ENCODE data around the gene TRERF1.
A peak's percentile ranks its signal among the peaks of the same experiment; 100 is the strongest.

The TRERF1 gene

GRCh38 chr6:42419490-42420280 is 32.0 kb downstream of the TRERF1 start:
- Histone ChIP-seq H3K4me1 (ENCODE audit: control insufficient read depth, insufficient read depth, low read length) (no peaks in the 10 kb centered on the region), H3K36me3 (ENCODE audit: control insufficient read depth in 2 of 2, insufficient read depth in 1 of 2, low read length in 2 of 2) (no peaks in the 10 kb centered on the region), H3K9me3 (ENCODE audit: control insufficient read depth, insufficient read depth, low read depth, low read length) (no peaks in the 10 kb centered on the region), H3K27ac (ENCODE audit: extremely low read depth, low read depth, low read length) (no peak overlapping the region), H3K4me3 (ENCODE audit: low read depth, low read length) (no peak overlapping the region)
- POLR2A ChIA-PET, result interaction anchor here (0.6 kb wide), 1 partner anchor 143 kb away, joined by 3 read pairs; no protein-coding TSS in a partner anchor
- CTCF ChIA-PET, result interaction anchor here (0.9 to 1.7 kb wide), 2 partner anchors 110 to 465 kb away, joined by 3 to 4 read pairs; no protein-coding TSS in a partner anchor
- TF ChIP-seq ZFHX2 (tag by site-specific recombination; conservative IDR thresholded peaks at IDR 0.05), result 0 out of 2 replicates have a peak, but pooled peaks have one; percentile 7
- TF ChIP-seq PATZ1 (tag by site-specific recombination; IDR thresholded peaks at IDR 0.05), result no peak

GRCh38 chr6:42418724-42419123 is 33.0 kb downstream of the TRERF1 start:
- Histone ChIP-seq H3K9me3 (ENCODE audit: control insufficient read depth, insufficient read depth, low read depth, low read length) (no peaks in the 10 kb centered on the region), H3K4me1 (ENCODE audit: control insufficient read depth, insufficient read depth, low read length) (no peaks in the 10 kb centered on the region), H3K36me3 (ENCODE audit: control insufficient read depth in 2 of 2, insufficient read depth in 1 of 2, low read length in 2 of 2) (no peaks in the 10 kb centered on the region), H3K4me3 (ENCODE audit: low read depth, low read length) (no peak overlapping the region), H3K27ac (ENCODE audit: extremely low read depth, low read depth, low read length) (no peak overlapping the region)
- TF ChIP-seq ZNF654 (tag by site-specific recombination; IDR thresholded peaks at IDR 0.05; ENCODE audit: low read depth), result no peak
- TF ChIP-seq SP7 (tag by site-specific recombination; IDR thresholded peaks at IDR 0.05), result peak; percentile 98
- CTCF ChIA-PET, result interaction anchor here (0.5 kb wide), 1 partner anchor 101 kb away, joined by 3 read pairs; no protein-coding TSS in a partner anchor
- POLR2A ChIA-PET, result interaction anchor here (0.6 kb wide), 1 partner anchor 1194 kb away, joined by 3 read pairs; no protein-coding TSS in a partner anchor

DNA sequence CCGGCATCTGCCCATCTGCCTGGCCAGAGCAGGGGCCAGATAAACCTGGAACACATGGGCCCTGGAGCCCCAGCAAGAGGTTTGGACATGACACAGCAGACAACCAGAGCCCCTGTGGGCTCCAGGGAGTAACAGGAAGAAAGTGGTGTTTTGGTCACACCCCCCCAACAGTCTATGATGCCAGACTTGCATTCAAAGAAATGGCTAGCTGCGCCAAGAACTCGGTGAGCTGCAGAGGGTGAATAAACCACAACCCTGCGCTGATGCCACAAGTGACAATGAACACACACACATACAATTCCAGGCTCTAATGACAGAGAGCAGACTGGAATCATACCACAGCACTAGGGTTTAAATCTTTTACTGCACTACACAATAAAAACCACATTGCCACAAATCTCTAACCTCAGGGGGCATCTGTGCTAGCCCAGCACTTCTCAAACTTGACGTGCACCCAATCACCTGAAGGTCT is 34.0 kb downstream of the TRERF1 start:
- H3K9me3 ChIP-seq (ENCODE audit: control insufficient read depth, insufficient read depth, low read depth, low read length), result no peaks in the 10 kb centered on the region
- ChIA-PET CTCF (no interaction called here), POLR2A (no interaction called here)
- no peak for TF ChIP-seq ZSCAN30 (tag by site-specific recombination; IDR thresholded peaks at IDR 0.05)
- TF ChIP-seq SCRT2 (tag by site-specific recombination; IDR thresholded peaks at IDR 0.05), result 0 out of 2 replicates have a peak, but pooled peaks have one; percentile 22
- TF ChIP-seq ZNF37A (tag by site-specific recombination; IDR thresholded peaks at IDR 0.05), result no peak
- TF ChIP-seq ZNF544 (tag by site-specific recombination; IDR thresholded peaks at IDR 0.05), result no peak
- no peaks in the 10 kb centered on the region for H3K4me1 ChIP-seq (ENCODE audit: control insufficient read depth, insufficient read depth, low read length)
- no peak overlapping the region for H3K4me3 ChIP-seq (ENCODE audit: low read depth, low read length)
- H3K36me3 ChIP-seq (ENCODE audit: control insufficient read depth in 2 of 2, insufficient read depth in 1 of 2, low read length in 2 of 2), result no peaks in the 10 kb centered on the region
- H3K27ac ChIP-seq (ENCODE audit: extremely low read depth, low read depth, low read length), result no peak overlapping the region

DNA sequence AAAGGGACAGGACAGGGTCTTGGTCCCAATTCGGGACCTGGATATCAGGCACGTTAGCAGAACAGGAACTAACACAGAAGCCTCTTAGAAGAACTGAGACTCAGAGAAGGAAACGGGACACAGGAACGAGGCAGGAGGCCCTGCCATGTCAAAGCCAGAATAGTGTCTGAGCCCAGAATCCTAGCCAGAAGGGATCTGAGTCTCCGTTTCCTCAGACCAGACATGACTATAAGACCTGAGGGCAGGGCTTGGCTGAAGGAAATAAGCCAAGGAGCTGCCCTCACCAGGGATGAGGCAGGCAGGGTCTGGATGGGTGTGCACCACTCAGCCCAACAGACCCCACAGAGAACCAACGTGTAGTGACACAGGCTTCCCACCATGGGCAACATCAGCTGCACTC is 40.3 kb downstream of the TRERF1 start:
- Histone ChIP-seq H3K4me3 (ENCODE audit: low read depth, low read length) (no peak overlapping the region), H3K4me1 (ENCODE audit: control insufficient read depth, insufficient read depth, low read length) (peaks cover 5% of the 10 kb centered on the region; the same call in 1 of the 2 replicates), H3K27ac (ENCODE audit: extremely low read depth, low read depth, low read length) (no peak overlapping the region), H3K36me3 (ENCODE audit: control insufficient read depth in 2 of 2, insufficient read depth in 1 of 2, low read length in 2 of 2) (no peaks in the 10 kb centered on the region), H3K9me3 (ENCODE audit: control insufficient read depth, insufficient read depth, low read depth, low read length) (no peaks in the 10 kb centered on the region)
- ChIA-PET CTCF (interaction anchor here (0.5 to 1.2 kb wide), 4 partner anchors 145 to 255 kb away, joined by 3 to 4 read pairs (median 3); no protein-coding TSS in a partner anchor), POLR2A (no interaction called here)
- no peak for TF ChIP-seq ZBTB8A (tag by site-specific recombination; IDR thresholded peaks at IDR 0.05)
- no peak for TF ChIP-seq MYNN (tag by site-specific recombination; IDR thresholded peaks at IDR 0.05; ENCODE audit: borderline replicate concordance)
- TF ChIP-seq SALL2 (tag by site-specific recombination; IDR thresholded peaks at IDR 0.05; ENCODE audit: borderline replicate concordance), result no peak
- no peak for TF ChIP-seq PRDM2 (tag by site-specific recombination; IDR thresholded peaks at IDR 0.05; ENCODE audit: borderline replicate concordance)
- no peak for TF ChIP-seq ZNF121 (tag by site-specific recombination; IDR thresholded peaks at IDR 0.05)
- TF ChIP-seq ZFHX2 (tag by site-specific recombination; conservative IDR thresholded peaks at IDR 0.05), result no peak
- TF ChIP-seq ZNF311 (tag by site-specific recombination; IDR thresholded peaks at IDR 0.05; ENCODE audit: borderline replicate concordance), result no peak
- TF ChIP-seq ZFP69B (tag by site-specific recombination; IDR thresholded peaks at IDR 0.05), result no peak
- no peak for TF ChIP-seq ZBTB26 (tag by site-specific recombination; optimal IDR thresholded peaks at IDR 0.05)
- no peak for TF ChIP-seq TCF7L2 (IDR thresholded peaks at IDR 0.05; ENCODE audit: borderline replicate concordance, low read depth, low read length)
